GM18507 (cell line): Measurements from ENCODE around the gene LRRC1.

Source experiments
- DNase-seq: peaks from one replicate; pipeline ENCODE4 v3.0.0; 2011; ENCODE audit warnings: low read depth; ENCODE audit not compliant: insufficient read length; ENCODE audit errors: extremely low spot score
- FAIRE-seq: peaks from 2 replicates; lab custom pipeline; 2011; peaks lifted over from hg19 to GRCh38; lab: Jason Lieb, UNC

Gene LRRC1

DNA sequence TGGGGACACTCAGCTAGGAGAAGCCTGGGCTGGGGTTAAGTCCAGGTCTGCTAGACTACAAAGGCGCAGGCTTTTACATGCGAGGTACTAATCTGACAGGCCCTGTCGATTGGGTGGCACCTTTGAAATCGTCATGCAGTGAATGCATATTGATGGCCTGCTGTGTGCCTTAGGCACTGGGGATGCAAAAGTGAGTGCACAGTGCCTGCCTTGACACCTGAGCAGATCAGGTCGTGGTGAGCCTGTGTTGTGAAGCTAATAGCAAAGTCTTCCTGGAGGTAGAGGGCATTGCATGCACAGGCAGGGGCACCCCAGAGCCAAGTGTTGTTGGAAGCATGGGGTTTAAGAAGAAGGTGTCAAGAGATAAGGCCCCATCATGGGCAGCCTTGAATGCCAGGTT lies 16.9 kb downstream of the LRRC1 start:
- no peak for FAIRE-seq
- DNase-seq = no peak

- DNase-seq (no peak), FAIRE-seq (no peak)
Measured at GRCh38 chr6:53813096-53813495, 18.3 kb downstream of the LRRC1 start.

DNA sequence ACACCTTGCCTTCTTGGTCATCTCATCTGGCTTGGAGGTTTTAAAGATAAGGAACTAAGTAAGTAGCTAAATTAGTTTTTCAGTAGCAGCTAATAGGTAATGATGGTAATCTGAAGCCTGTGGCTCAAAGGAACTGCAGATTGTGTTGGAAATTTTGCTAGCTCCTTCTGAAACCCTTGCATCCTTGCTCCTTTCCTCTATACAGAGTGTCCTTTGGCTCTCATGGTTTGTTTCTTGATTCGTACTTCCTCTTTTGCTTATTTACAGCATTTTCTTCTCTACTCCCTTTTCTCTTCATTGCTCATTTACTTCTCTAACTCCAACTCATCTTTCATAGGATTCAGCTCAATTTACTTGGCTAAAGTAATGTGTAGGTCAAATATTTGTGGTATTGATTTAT lies 19.0 kb downstream of the LRRC1 start:
- FAIRE-seq = peak; percentile 69
- DNase-seq = no peak

DNA sequence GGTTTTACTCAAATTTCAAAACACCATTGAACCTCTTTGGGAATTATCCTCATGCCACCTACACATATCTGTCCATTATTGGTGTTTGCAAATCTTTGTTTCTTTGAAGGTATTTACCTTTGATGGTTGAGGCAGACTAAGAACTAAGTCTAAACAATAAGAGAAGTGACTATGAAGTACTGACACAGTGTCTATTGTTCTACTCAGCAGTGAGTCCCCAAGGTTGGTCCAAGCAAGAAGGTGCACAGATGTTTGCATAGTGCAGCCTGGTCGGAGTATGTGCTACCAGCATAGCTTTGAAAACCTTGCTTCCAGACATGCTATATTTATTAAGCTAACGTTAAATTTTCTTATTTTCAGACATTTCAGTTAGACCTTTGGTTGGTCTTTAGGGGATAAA lies 19.5 kb downstream of the LRRC1 start:
- DNase-seq = no peak
- no peak for FAIRE-seq

- FAIRE-seq = no peak
- no peak for DNase-seq
Measured at GRCh38 chr6:53815381-53816119, 20.7 kb downstream of the LRRC1 start.

DNA sequence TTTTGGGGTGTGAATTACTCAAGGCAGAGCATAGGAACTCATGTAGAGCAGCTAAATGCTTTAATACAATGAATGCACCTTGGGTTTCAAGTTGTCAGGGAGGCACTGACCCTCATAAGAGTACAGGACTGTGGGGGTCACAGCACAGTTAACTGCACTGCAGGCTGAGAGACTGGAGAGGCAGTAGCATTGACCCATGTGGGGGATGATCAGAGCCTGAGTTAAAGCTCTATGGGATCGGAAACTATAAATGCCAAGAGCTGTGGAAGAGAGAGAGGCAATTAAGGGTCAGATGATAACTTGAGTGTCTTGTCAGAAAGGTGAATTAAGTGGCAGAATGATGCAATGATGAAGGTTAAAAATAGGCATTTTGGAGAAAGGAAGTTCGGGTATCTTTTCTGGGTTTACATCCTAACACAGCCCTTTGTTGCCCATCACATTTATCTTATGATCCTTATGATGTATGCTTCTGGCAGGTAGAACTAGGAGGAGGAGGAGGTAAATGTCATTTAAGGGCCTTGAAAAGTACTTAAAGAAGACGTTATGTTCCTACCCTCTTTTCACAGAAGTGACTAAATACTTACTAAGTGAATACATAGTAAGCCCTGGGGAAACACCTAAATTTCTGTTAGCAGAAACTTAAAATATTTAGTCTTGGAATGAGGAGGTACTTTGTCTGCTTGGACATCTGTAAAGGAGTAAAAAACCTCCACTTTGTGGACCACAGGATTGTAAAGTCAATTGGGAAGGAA lies 24.2 kb downstream of the LRRC1 start:
- no peak for FAIRE-seq
- DNase-seq = no peak

- FAIRE-seq (no peak), DNase-seq (no peak)
Measured at GRCh38 chr6:53822401-53823125, 27.8 kb downstream of the LRRC1 start.

DNA sequence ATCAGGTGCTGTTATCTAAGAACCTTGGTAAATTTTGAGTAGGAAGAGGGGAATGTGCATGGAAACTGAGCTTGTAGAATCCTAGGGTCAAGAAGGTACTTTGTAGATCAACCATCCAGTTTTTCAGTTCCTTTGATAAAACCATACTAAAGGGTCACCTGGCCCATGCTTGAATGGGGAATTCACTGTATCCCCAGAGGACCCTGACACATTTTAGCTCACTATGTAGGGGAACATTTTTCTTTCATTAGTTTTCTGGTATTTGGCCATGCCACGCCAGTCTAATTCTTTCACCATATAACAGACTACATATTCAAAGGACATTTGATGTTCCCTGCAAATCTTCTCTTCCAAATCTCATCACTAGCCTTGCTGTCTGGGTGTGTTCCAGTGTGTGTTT lies 29.9 kb downstream of the LRRC1 start:
- FAIRE-seq = peak; percentile 35

GRCh38 chr6:53825532-53826321 lies 30.9 kb downstream of the LRRC1 start:
- DNase-seq (no peak), FAIRE-seq (peak; percentile 33)

More for the DNA sequence above, 29.9 kb downstream of the LRRC1 start:
- DNase-seq = no peak

DNA sequence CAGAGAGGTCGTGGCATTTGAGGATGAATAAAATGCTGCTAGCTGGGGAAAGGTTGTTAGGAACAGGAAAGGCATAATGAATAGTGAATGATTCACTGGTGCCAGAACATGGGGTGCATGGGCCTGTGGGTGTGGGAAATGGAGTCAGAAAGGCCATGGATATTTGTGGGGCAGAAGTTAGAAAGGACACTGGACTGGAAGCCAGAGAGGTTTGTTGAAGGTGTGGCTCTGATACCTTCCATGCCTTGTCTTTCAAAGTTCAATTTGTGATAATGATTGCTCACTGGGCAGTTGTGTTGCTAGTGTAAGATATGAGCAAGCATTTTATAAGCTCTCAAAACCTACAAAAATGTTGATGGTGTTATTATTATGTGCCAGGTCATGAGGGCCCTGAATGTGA lies 32.7 kb downstream of the LRRC1 start:
- no peak for FAIRE-seq

GRCh38 chr6:53828215-53828614 lies 33.4 kb downstream of the LRRC1 start:
- FAIRE-seq (peak; percentile 21), DNase-seq (no peak)

More for the DNA sequence above, 32.7 kb downstream of the LRRC1 start:
- no peak for DNase-seq

DNA sequence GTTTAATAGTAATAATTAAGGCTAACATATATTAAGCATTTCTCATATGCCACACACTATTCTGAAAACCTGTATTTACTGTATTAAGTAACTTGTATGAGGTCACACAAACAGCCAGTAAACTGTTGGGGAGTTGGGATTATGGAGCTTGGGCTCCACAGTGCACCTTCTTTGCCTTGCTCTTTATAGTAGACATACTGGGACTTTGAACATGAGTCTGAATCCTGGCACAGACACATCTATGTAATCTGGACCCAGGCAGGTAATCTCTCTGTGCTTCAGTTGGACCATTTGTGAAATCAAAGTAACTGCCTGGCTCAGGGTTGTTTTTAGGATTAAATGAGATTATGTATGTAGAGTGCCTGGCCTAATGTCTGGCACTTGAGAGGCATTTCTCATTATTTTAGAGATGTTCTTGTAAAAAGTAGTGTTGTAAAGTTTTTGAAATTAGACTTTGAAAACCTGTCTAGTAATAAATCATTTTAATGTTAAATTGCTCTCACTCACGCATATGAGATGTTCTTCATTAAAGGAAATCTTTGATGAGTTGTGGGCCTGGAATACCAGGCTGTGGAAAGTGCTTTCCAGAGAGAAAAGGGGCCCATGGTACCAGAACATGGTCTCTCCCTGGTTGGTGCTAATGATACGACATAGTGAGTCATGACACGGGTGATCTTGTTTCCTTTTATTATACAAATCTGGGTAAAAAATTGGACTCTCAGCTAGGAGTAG lies 34.3 kb downstream of the LRRC1 start:
- FAIRE-seq (no peak), DNase-seq (no peak)

GRCh38 chr6:53829698-53830221 lies 35.0 kb downstream of the LRRC1 start:
- no peak for FAIRE-seq
- no peak for DNase-seq

DNA sequence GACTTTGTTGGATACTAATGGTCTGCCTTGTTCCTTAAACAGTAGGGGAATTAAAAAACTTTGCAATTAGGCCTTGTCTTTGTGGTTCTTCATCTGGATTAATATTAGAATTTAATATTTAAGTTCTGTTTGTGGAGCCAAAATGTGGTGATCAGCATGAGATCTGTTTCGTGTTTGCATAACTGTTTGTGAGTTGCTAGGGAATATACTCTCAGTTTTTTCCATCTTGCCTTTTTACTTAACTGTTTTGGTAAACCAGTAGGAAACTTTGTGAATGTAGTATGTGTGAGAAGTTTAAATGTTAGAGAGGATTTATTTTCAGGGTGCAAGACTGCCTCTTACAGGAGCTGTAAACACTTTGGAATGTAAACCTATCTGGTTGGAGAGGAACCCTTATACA lies 35.6 kb downstream of the LRRC1 start:
- FAIRE-seq = no peak

DNA sequence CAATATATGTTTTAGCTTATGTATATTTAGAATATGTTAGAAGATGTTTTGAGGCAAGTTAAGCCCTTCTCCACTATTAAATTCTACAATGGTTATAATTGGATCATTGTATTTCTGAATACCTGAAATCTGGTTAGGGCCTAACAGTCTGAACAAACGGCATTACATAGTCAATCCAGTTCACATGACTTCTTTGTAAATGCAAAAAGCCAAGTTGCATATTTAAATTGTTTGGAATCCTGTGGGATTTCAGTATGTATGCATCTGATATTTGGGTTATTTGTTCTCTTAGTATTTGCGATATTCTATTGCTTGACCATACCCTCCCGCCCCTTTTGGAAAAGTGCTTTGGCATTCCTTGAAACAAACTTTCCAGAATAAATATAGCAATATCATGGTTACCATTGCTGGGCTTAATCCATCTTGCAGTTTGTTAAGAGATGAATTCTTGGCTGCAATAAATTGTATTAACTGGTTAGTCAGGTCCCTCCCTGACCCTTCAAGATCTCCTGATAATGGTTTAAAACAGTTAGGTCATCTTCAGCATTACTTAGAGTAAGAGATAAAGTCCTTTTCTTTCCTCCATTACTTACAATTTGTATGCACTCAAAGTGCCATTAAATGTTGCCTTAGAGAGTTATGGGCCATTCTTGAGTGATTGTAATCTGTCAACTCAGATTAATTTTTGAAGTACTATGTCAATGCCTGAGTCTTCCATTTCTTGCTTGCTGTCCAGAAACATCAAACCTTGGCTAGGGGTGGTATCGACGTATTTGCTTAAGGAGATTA lies 36.5 kb downstream of the LRRC1 start:
- DNase-seq (no peak), FAIRE-seq (no peak)

More for the DNA sequence above, 35.6 kb downstream of the LRRC1 start:
- no peak for DNase-seq

DNA sequence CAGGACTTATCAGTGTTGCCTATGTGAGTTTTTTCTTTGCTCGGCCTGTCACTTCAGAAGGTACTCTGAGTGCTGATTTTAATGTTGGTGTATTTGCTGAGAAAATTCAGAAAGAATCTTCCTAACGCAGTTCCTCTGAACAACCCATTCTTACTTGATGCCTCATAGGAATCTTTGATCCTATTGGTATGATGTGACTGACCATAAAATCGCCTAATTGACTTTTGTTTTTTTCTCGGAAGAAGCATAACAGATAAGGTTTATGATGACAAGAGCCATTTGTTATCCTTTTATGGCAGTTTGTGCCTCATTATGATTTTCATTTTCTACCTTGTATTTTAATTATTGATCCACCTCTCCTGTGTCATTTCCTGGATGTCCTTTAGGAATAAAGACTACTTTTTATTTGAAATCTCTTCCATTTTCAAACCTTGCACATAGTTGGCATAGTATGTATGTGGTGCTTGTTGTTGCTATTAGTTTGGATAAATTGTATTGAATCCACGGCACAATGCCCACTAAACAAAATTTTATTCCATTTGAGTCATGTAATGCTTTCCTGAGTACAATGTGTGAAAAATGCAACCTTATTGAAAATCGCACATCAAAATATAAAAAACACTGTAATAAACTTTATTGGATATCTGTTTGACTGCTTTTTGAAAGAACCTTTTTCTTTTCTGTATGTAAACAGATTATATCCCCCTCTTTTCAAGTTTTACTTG lies 37.3 kb downstream of the LRRC1 start:
- no peak for FAIRE-seq
- no peak for DNase-seq

DNA sequence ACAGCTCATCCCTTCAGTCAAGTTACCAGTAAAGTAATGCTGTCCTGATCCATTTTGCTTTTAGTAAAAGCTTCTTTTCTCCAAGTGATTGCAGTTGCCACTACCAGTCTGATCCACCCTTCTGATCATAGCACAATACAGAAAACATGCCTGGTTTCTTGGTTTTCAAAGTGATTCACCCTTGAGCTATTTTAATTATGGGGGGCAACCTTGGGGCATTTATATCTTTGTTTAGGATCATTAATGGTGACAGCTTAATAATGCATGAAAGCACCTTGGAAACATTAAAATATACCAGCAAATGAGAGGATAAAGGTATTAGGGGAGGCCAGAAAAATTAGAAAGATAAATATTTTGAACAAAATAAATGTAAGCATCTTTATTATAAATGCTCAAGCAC lies 38.4 kb downstream of the LRRC1 start:
- no peak for DNase-seq
- FAIRE-seq = no peak
